ENCODE data around the gene CLCNKB. TPM values are rescaled to one million over a fixed set of nuclear protein-coding genes. Genes with fewer than 3 reads are reported as not detected.
A peak's percentile ranks its signal among the peaks of the same experiment; 100 is the strongest.

Gene CLCNKB
- total and polyA plus RNA-seq, 2 of the 13 experiments (the other 11 are each of a cell fraction or from before 2014, with no cell fraction given), result 0.04 TPM; not detected in 1

GRCh38 chr1:16078925-16079656 is 35.5 kb downstream of the CLCNKB start (continued):
- TF ChIP-seq GTF3A (CRISPR knock-in tag; conservative IDR thresholded peaks at IDR 0.05) (no peak), PRDM4 (CRISPR knock-in tag; IDR thresholded peaks at IDR 0.05; ENCODE audit: borderline replicate concordance) (no peak), ARID5B (CRISPR knock-in tag; IDR thresholded peaks at IDR 0.05) (no peak), PCBP1 (IDR thresholded peaks at IDR 0.05; ENCODE audit: borderline replicate concordance, low read depth, low read length) (no peak), NR2C2 (CRISPR knock-in tag; IDR thresholded peaks at IDR 0.05; ENCODE audit: borderline replicate concordance) (no peak), ZSCAN9 (CRISPR knock-in tag; IDR thresholded peaks at IDR 0.05; ENCODE audit: borderline replicate concordance) (0 out of 2 replicates have a peak, but pooled peaks have one; percentile 29), MAFG (CRISPR knock-in tag; IDR thresholded peaks at IDR 0.05) (no peak), KAT8 (CRISPR knock-in tag; IDR thresholded peaks at IDR 0.05) (no peak), ZSCAN31 (CRISPR knock-in tag; IDR thresholded peaks at IDR 0.05; ENCODE audit: low read depth) (peak; percentile 56; the same call in 1 of the 2 replicates), SNRNP70 (IDR thresholded peaks at IDR 0.05; ENCODE audit: low read depth, low read length) (no peak), ZNF577 (CRISPR knock-in tag; IDR thresholded peaks at IDR 0.05; ENCODE audit: borderline replicate concordance, low read depth) (no peak), ZNF850 (CRISPR knock-in tag; conservative IDR thresholded peaks at IDR 0.05) (no peak), TFE3 (CRISPR knock-in tag; IDR thresholded peaks at IDR 0.05) (no peak), PBX3 (CRISPR knock-in tag; IDR thresholded peaks at IDR 0.05; ENCODE audit: borderline replicate concordance) (no peak), SNAPC5 (CRISPR knock-in tag; IDR thresholded peaks at IDR 0.05; ENCODE audit: borderline replicate concordance) (no peak), FOXJ3 (CRISPR knock-in tag; IDR thresholded peaks at IDR 0.05; ENCODE audit: borderline replicate concordance) (no peak), ZNF619 (CRISPR knock-in tag; IDR thresholded peaks at IDR 0.05) (no peak), ELF1 (CRISPR knock-in tag; IDR thresholded peaks at IDR 0.05) (no peak), HNRNPUL1 (IDR thresholded peaks at IDR 0.05; ENCODE audit: low read depth, low read length) (no peak), ESRRA (CRISPR knock-in tag; IDR thresholded peaks at IDR 0.05; ENCODE audit: low read depth) (no peak), MLLT10 (CRISPR knock-in tag; IDR thresholded peaks at IDR 0.05) (no peak)

Measured in HepG2 (cell line).